DND-41 (cell line): Measurements from ENCODE around the gene MXD1.
A peak's percentile ranks its signal among the peaks of the same experiment; 100 is the strongest.
"Not testable (repeated sequence)": the region's sequence is repeated elsewhere in the genome, so short reads cannot be mapped to it uniquely, and the experiment has no call there.

Experiments
- ATAC-seq: fragments of 200-7000 bp; cut with Tn5 transposase; 3 replicates; pipeline ENCODE4 v1.9.1; 2021; ENCODE audit warnings: low read depth; ENCODE audit not compliant: insufficient read depth
- DNase-seq: peaks from one replicate; pipeline ENCODE4 v3.0.0-alpha.2; 2020
- H2AFZ ChIP-seq: 2 replicates; pipeline ENCODE4 v1.6.0; 2012; ENCODE audit warnings: low read depth, low read length
- H3K27ac ChIP-seq: 2 replicates; pipeline ENCODE4 v1.5.1; 2012; ENCODE audit warnings: low read length, inconsistent platforms
- H3K27me3 ChIP-seq: fragments of 200-600 bp; sonication (generic); 2 replicates; pipeline ENCODE4 v1.6.0; 2012; ENCODE audit warnings: low read length, mild to moderate bottlenecking, inconsistent platforms; ENCODE audit not compliant: insufficient read depth, poor library complexity
- H3K36me3 ChIP-seq: 2 replicates; pipeline ENCODE4 v1.5.1; 2012; ENCODE audit warnings: low read length, inconsistent platforms; ENCODE audit not compliant: insufficient read depth
- H3K4me1 ChIP-seq: 2 replicates; pipeline ENCODE4 v1.5.1; 2012; ENCODE audit warnings: mild to moderate bottlenecking, low read length; ENCODE audit not compliant: insufficient read depth
- H3K4me2 ChIP-seq: 2 replicates; pipeline ENCODE4 v1.6.0; 2012; ENCODE audit warnings: mild to moderate bottlenecking, moderate library complexity, low read length, inconsistent platforms; ENCODE audit not compliant: insufficient read depth
- H3K4me3 ChIP-seq, 2 experiments: fragments of 200-600 bp in 1 of 2; shearing (Covaris generic) in 1 of 2; 2 replicates each; pipeline ENCODE4 v1.5.1; 2012 to 2016; ENCODE audit warnings: inconsistent platforms in 2 of 2, low read length in 2 of 2, mild to moderate bottlenecking in 2 of 2, low read depth in 1 of 2, moderate library complexity in 1 of 2
- H3K79me2 ChIP-seq: 2 replicates; pipeline ENCODE4 v1.6.0; 2012; ENCODE audit warnings: low read length, inconsistent platforms; ENCODE audit not compliant: insufficient read depth
- H3K9ac ChIP-seq: 2 replicates; pipeline ENCODE4 v1.6.0; 2012; ENCODE audit warnings: low read depth, mild to moderate bottlenecking, inconsistent platforms, low read length, moderate library complexity
- H3K9me3 ChIP-seq: 2 replicates; pipeline ENCODE4 v1.5.1; 2012; ENCODE audit warnings: low read length, moderate library complexity, mild to moderate bottlenecking, inconsistent platforms; ENCODE audit not compliant: insufficient read depth, severe bottlenecking
- H4K20me1 ChIP-seq: 2 replicates; pipeline ENCODE4 v1.6.0; 2012; ENCODE audit warnings: low read length; ENCODE audit not compliant: insufficient read depth
- EZH2 ChIP-seq: IDR thresholded peaks from 3 replicates; pipeline ENCODE4 v1.6.1; 2012; ENCODE audit warnings: borderline replicate concordance, low read depth, mild to moderate bottlenecking, moderate library complexity, low read length, inconsistent platforms; ENCODE audit not compliant: severe bottlenecking
- TF ChIP-seq, protein P1 (sequence below): IDR thresholded peaks from 2 replicates; pipeline ENCODE4 v1.5.1; 2012; ENCODE audit warnings: borderline replicate concordance, low read length, moderate library complexity, mild to moderate bottlenecking; ENCODE audit not compliant: poor library complexity, severe bottlenecking; ENCODE audit errors: extremely low read depth

The MXD1 gene

DNA sequence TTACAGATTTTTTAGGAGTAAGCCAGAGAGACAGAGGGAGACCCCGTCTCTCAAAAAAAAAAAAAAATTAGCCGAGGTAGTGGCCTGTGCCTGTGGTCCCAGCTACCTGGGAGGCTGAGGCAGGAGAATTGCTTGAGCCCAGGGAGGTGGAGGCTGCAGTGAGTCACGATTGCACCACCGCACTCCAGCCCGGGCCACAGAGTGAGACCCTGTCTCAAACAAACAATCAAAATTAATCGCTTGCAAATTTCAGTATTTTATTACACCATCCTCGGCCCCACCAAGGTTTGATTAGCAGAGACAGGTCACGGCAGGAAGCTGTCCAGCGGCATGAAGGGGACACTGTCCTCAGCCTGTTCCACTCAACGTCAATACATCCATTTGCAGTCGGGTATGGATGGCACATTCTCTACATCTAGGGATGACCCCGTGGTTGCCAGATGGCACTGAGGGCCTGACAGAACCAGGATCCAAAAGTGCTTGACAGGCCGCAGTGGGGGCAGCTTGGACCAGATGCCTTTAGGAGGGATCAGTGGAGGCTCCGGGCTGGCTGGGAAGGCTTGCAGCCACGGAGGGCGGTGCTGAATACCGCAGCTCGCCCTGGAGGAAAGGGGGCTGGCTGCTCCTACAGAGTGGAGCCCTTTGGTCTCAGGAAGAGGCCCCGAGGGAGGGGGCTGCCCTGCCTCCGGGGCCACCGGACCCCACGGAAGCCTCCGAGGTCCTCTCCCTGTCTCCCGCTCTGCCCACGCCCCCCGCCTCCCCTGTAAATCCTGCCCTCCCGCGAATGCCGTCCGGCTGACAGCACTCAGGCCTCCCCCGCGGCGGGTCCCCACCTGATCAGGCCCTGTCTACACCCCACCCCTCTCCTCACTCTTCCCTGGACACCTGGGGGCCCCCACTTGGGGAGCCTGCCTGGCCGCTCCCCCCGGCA lies 33.4 kb downstream of the MXD1 start:
- Histone ChIP-seq H3K79me2 (no peaks in the 10 kb centered on the region), H3K4me2 (no peak overlapping the region), H3K9me3 (no peaks in the 10 kb centered on the region), H3K4me3 (no peak overlapping the region), H2AFZ (no peak overlapping the region), H3K27ac (peak overlapping the region; percentile 92), H3K9ac (no peak overlapping the region), H3K27me3 (no peaks in the 10 kb centered on the region), H4K20me1 (no peaks in the 10 kb centered on the region), H3K36me3 (peaks cover 4% of the 10 kb centered on the region), H3K4me1 (peaks cover 27% of the 10 kb centered on the region)
- DNase-seq: no peak
- no peak for ATAC-seq
- TF ChIP-seq, protein P1, sequence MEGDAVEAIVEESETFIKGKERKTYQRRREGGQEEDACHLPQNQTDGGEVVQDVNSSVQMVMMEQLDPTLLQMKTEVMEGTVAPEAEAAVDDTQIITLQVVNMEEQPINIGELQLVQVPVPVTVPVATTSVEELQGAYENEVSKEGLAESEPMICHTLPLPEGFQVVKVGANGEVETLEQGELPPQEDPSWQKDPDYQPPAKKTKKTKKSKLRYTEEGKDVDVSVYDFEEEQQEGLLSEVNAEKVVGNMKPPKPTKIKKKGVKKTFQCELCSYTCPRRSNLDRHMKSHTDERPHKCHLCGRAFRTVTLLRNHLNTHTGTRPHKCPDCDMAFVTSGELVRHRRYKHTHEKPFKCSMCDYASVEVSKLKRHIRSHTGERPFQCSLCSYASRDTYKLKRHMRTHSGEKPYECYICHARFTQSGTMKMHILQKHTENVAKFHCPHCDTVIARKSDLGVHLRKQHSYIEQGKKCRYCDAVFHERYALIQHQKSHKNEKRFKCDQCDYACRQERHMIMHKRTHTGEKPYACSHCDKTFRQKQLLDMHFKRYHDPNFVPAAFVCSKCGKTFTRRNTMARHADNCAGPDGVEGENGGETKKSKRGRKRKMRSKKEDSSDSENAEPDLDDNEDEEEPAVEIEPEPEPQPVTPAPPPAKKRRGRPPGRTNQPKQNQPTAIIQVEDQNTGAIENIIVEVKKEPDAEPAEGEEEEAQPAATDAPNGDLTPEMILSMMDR: no peak
- TF ChIP-seq EZH2: no peak

DNA sequence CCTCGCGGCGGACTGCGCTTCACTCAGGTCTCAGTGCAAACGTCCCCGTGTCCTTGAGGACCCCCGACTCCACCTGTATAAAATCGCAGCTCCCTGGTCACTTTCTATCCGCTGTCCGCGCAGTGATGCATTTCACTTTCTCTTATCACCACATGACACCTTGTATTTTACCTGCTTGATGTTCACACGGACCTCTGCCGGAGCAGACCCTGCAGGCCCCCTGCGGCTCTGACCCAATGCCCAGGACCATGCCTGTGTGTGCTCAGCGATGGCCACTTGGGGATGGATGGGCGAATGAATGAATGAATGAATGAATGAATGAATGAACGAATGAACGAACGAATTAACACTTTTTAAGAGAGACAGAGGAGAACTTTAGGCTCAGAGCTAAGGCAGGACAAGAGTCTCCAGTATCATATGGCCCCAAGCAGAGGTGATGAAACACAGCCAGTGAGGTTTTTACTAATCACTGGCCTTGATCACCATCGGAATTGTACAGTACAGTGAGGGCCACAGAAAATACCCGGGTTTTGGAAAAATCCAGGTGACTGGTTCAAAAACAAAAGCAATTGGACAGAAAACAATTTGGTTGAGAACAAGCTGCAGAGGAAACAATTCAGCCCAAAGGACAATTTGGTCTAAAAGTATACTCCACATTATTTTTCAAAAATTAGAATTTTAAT lies 34.2 kb downstream of the MXD1 start:
- H3K9ac ChIP-seq: no peak overlapping the region
- ATAC-seq: no peak
- H3K4me3 ChIP-seq: no peak overlapping the region

DNA sequence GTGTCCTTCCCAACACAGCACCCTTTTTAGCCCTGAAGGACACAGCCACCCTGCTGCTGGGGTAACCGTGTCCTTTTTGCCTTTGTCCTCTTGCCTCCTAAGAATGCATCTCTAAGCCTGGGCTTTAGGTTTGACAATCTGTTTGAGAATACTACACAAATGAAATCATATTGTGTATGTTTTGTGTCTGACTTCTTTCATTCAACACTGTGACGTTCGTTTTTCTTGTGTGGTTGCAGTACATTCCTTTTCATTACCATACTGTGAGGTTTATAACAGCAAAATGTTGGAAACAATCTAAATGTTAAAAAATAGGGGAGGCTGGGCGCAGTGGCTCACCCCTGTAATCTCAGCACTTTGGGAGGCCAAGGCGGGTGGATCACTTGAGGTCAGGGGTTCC lies 35.3 kb downstream of the MXD1 start:
- no peak overlapping the region for H3K4me3 ChIP-seq
- H2AFZ ChIP-seq: no peak overlapping the region
- H3K79me2 ChIP-seq: no peaks in the 10 kb centered on the region
- H3K27me3 ChIP-seq: no peaks in the 10 kb centered on the region
- H3K9me3 ChIP-seq: no peaks in the 10 kb centered on the region
- H3K9ac ChIP-seq: no peak overlapping the region
- peaks cover 26% of the 10 kb centered on the region for H3K4me1 ChIP-seq
- no peaks in the 10 kb centered on the region for H3K36me3 ChIP-seq
- H4K20me1 ChIP-seq: no peaks in the 10 kb centered on the region
- ATAC-seq: no peak
- TF ChIP-seq EZH2: no peak
- TF ChIP-seq, protein P1: no peak
- no peak overlapping the region for H3K4me2 ChIP-seq
- no peak for DNase-seq
- H3K27ac ChIP-seq: no peak overlapping the region

More for the DNA sequence above, 34.2 kb downstream of the MXD1 start:
- H3K27ac ChIP-seq: no peak overlapping the region
- no peaks in the 10 kb centered on the region for H3K79me2 ChIP-seq
- peaks cover 27% of the 10 kb centered on the region for H3K4me1 ChIP-seq
- H2AFZ ChIP-seq: no peak overlapping the region
- H3K36me3 ChIP-seq: no peaks in the 10 kb centered on the region
- no peaks in the 10 kb centered on the region for H3K9me3 ChIP-seq
- no peak for DNase-seq
- no peak overlapping the region for H3K4me2 ChIP-seq
- no peaks in the 10 kb centered on the region for H3K27me3 ChIP-seq
- no peaks in the 10 kb centered on the region for H4K20me1 ChIP-seq
- TF ChIP-seq, protein P1: no peak
- TF ChIP-seq EZH2: no peak

DNA sequence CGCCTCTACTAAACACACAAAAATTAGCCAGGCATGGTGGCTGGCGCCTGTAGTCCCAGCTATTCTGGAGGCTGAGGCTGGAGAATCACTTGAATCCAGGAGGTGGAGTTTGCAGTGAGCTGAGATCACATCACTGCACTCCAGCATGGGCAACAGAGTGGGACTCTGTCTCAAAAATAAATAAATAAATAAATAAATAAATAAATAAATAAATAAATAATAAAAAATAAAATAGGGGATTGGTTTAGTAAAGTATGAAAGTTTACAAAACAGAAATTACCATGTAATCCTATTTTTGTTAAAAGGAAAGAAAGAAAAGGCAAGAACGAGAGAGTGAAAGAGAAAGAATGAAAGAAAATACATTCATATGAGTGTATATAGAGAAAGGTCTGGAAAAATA lies 35.8 kb downstream of the MXD1 start:
- DNase-seq, H4K20me1 ChIP-seq, H3K36me3 ChIP-seq, H3K79me2 ChIP-seq, H3K4me2 ChIP-seq, H3K9ac ChIP-seq, ATAC-seq, H3K4me3 ChIP-seq, H3K9me3 ChIP-seq, H3K27me3 ChIP-seq, H2AFZ ChIP-seq, H3K27ac ChIP-seq: not testable (repeated sequence)
- peaks cover 21% of the 10 kb centered on the region for H3K4me1 ChIP-seq
